ENCODE results near the gene KIAA1328.
A peak's percentile ranks its signal among the peaks of the same experiment; 100 is the strongest.
"Not testable (repeated sequence)": the region's sequence is repeated elsewhere in the genome, so short reads cannot be mapped to it uniquely, and the experiment has no call there.

KIAA1328 gene

GRCh38 chr18:36828630-36829361 is at the start of gene KIAA1328, which contains the start of gene TPGS2:
Gene KIAA1328 (plus strand): TSS chr18:36829127. CDS start chr18:36829139, 12 bp downstream.
Gene TPGS2 (minus strand): TSS chr18:36829002. CDS start chr18:36828767, 235 bp downstream.
- peak; percentile 92 for DNase-seq

GRCh38 chr18:36780748-36781147 is 48.2 kb upstream of the KIAA1328 start:
- DNase-seq: no peak

GRCh38 chr18:36782710-36783109 is 46.2 kb upstream of the KIAA1328 start:
- DNase-seq: no peak

- no peak for DNase-seq
Observed at GRCh38 chr18:36783792-36784191, 45.1 kb upstream of the KIAA1328 start.

- no peak for DNase-seq
Observed at GRCh38 chr18:36786686-36787085, 42.2 kb upstream of the KIAA1328 start.

- no peak for DNase-seq
Observed at GRCh38 chr18:36792634-36793283, 36.2 kb upstream of the KIAA1328 start.

- no peak for DNase-seq
Observed at GRCh38 chr18:36798738-36799473, 30.0 kb upstream of the KIAA1328 start.

GRCh38 chr18:36805105-36805504 is 23.8 kb upstream of the KIAA1328 start:
- no peak for DNase-seq

GRCh38 chr18:36808681-36809080 is 20.2 kb upstream of the KIAA1328 start:
- no peak for DNase-seq

- DNase-seq: peak; percentile 45
Observed at GRCh38 chr18:36809590-36810381, 19.1 kb upstream of the KIAA1328 start.

GRCh38 chr18:36811430-36811829 is 17.5 kb upstream of the KIAA1328 start:
- DNase-seq: no peak

GRCh38 chr18:36811955-36812354 is 17.0 kb upstream of the KIAA1328 start:
- DNase-seq: no peak

- DNase-seq: no peak
Observed at GRCh38 chr18:36812678-36813077, 16.2 kb upstream of the KIAA1328 start.

- DNase-seq: no peak
Observed at GRCh38 chr18:36813101-36813775, 15.7 kb upstream of the KIAA1328 start.

GRCh38 chr18:36813824-36814223 is 15.1 kb upstream of the KIAA1328 start:
- DNase-seq: no peak

GRCh38 chr18:36814994-36815393 is 13.9 kb upstream of the KIAA1328 start:
- peak; percentile 16 for DNase-seq

GRCh38 chr18:36816096-36816495 is 12.8 kb upstream of the KIAA1328 start:
- DNase-seq: not testable (repeated sequence)

GRCh38 chr18:36817039-36817438 is 11.9 kb upstream of the KIAA1328 start:
- no peak for DNase-seq

- DNase-seq: no peak
Observed at GRCh38 chr18:36818652-36819051, 10.3 kb upstream of the KIAA1328 start.

GRCh38 chr18:36819621-36820020 is 9.3 kb upstream of the KIAA1328 start:
- DNase-seq: no peak

GRCh38 chr18:36821681-36822080 is 7.2 kb upstream of the KIAA1328 start:
- DNase-seq: no peak

GRCh38 chr18:36825526-36825925 is 3.4 kb upstream of the KIAA1328 start:
- DNase-seq: no peak
